Calu3 (cell line): ENCODE measurements around the gene RERGL. TPM values are rescaled to one million over a fixed set of nuclear protein-coding genes. Genes with fewer than 3 reads are reported as not detected.

Experiments
- BruUV-seq: library from RNA; stranded (reverse); fragments of 400-500 nt; replicated peaks from 2 replicates; lab custom pipeline; 2021; lab: Mats Ljungman, UMichigan
- CTCF ChIA-PET: fragments of 300-600 bp; sonication (Branson Sonifier 250); formaldehyde crosslinking; loops from one replicate; lab custom pipeline; 2022; ENCODE audit warnings: antibody characterized with exemption; lab: Charles Lee
- DNase-seq: peaks from one replicate; pipeline ENCODE4 v3.0.0; 2022
- H3K27ac Mint-ChIP-seq: one replicate; pipeline ENCODE4 v1.8.0; 2022; ENCODE audit warnings: mixed read lengths; ENCODE audit not compliant: unreplicated experiment
- H3K27me3 Mint-ChIP-seq: one replicate; pipeline ENCODE4 v1.8.0; 2022; ENCODE audit warnings: mixed read lengths; ENCODE audit not compliant: unreplicated experiment
- H3K36me3 Mint-ChIP-seq: one replicate; pipeline ENCODE4 v1.8.0; 2022; ENCODE audit warnings: mild to moderate bottlenecking, moderate library complexity, mixed read lengths; ENCODE audit not compliant: insufficient read depth, unreplicated experiment
- H3K4me1 Mint-ChIP-seq: one replicate; pipeline ENCODE4 v1.8.0; 2022; ENCODE audit warnings: mild to moderate bottlenecking, low read depth, mixed read lengths; ENCODE audit not compliant: unreplicated experiment
- H3K4me3 Mint-ChIP-seq: one replicate; pipeline ENCODE4 v1.8.0; 2022; ENCODE audit warnings: mild to moderate bottlenecking, low read depth, moderate library complexity, mixed read lengths; ENCODE audit not compliant: unreplicated experiment
- H3K9me3 Mint-ChIP-seq: one replicate; pipeline ENCODE4 v1.8.0; 2022; ENCODE audit warnings: low read depth, mixed read lengths; ENCODE audit not compliant: unreplicated experiment
- CTCF ChIP-seq: fragments of 200-600 bp; IDR thresholded peaks from one replicate; pipeline ENCODE4 v1.8.0; 2022; ENCODE audit warnings: antibody characterized with exemption; ENCODE audit not compliant: unreplicated experiment
- intact Hi-C: fragments of 100-400 bp; cut with micrococcal nuclease; formaldehyde crosslinking; loops from one replicate; pipeline ENCODE4 v1.10.0; 2022; ENCODE audit not compliant: unreplicated experiment
- total RNA-seq: library from RNA; stranded (reverse); gene quantifications from 2 replicates; pipeline ENCODE4 v1.2.3, GENCODE V29; 2022

RERGL gene
- total RNA-seq, 1 experiment from 2014 or later, result 9.2 TPM

- peaks cover 6% of the 10 kb centered on the region for H3K9me3 Mint-ChIP-seq
- no peak overlapping the region for H3K4me3 Mint-ChIP-seq
- TF ChIP-seq CTCF, result no peak
- H3K36me3 Mint-ChIP-seq, result no peaks in the 10 kb centered on the region
- CTCF ChIA-PET, result no interaction called here
- no TSS peak for BruUV-seq
- no peaks in the 10 kb centered on the region for H3K27me3 Mint-ChIP-seq
- H3K27ac Mint-ChIP-seq, result no peak overlapping the region
- no peaks in the 10 kb centered on the region for H3K4me1 Mint-ChIP-seq
- intact Hi-C loops, result no loop called here
- no peak for DNase-seq
Measured at GRCh38 chr12:18130851-18131250, 40.9 kb upstream of the RERGL start.

- no peaks in the 10 kb centered on the region for H3K4me1 Mint-ChIP-seq
- intact Hi-C loops, result no loop called here
- no peak for TF ChIP-seq CTCF
- H3K27me3 Mint-ChIP-seq, result no peaks in the 10 kb centered on the region
- no TSS peak for BruUV-seq
- CTCF ChIA-PET, result no interaction called here
- H3K4me3 Mint-ChIP-seq, result no peak overlapping the region
- H3K27ac Mint-ChIP-seq, result no peak overlapping the region
- H3K9me3 Mint-ChIP-seq, result peaks cover 6% of the 10 kb centered on the region
- H3K36me3 Mint-ChIP-seq, result no peaks in the 10 kb centered on the region
- no peak for DNase-seq
Measured at GRCh38 chr12:18123707-18124106, 33.7 kb upstream of the RERGL start.

GRCh38 chr12:18120899-18121298, 30.9 kb upstream of the RERGL start:
- Mint-ChIP-seq H3K4me3 (no peak overlapping the region), H3K9me3 (no peaks in the 10 kb centered on the region), H3K4me1 (no peaks in the 10 kb centered on the region), H3K27ac (no peak overlapping the region), H3K27me3 (no peaks in the 10 kb centered on the region), H3K36me3 (no peaks in the 10 kb centered on the region)
- CTCF ChIA-PET, result no interaction called here
- no peak for TF ChIP-seq CTCF
- intact Hi-C loops, result no loop called here
- DNase-seq, result no peak
- BruUV-seq, result no TSS peak

GRCh38 chr12:18108611-18109010, 18.6 kb upstream of the RERGL start:
- CTCF ChIA-PET, result no interaction called here
- no TSS peak for BruUV-seq
- no peaks in the 10 kb centered on the region for H3K27me3 Mint-ChIP-seq

More at GRCh38 chr12:18108611-18109010, 18.6 kb upstream of the RERGL start:
- no peaks in the 10 kb centered on the region for H3K9me3 Mint-ChIP-seq
- TF ChIP-seq CTCF, result no peak
- no peak overlapping the region for H3K4me3 Mint-ChIP-seq
- peak; percentile 6 for DNase-seq
- intact Hi-C loops, result no loop called here
- H3K36me3 Mint-ChIP-seq, result no peaks in the 10 kb centered on the region
- peaks cover 27% of the 10 kb centered on the region for H3K4me1 Mint-ChIP-seq
- H3K27ac Mint-ChIP-seq, result no peak overlapping the region
